ENCODE measurements around the gene ARHGEF10L.

- TF ChIP-seq, protein P1, sequence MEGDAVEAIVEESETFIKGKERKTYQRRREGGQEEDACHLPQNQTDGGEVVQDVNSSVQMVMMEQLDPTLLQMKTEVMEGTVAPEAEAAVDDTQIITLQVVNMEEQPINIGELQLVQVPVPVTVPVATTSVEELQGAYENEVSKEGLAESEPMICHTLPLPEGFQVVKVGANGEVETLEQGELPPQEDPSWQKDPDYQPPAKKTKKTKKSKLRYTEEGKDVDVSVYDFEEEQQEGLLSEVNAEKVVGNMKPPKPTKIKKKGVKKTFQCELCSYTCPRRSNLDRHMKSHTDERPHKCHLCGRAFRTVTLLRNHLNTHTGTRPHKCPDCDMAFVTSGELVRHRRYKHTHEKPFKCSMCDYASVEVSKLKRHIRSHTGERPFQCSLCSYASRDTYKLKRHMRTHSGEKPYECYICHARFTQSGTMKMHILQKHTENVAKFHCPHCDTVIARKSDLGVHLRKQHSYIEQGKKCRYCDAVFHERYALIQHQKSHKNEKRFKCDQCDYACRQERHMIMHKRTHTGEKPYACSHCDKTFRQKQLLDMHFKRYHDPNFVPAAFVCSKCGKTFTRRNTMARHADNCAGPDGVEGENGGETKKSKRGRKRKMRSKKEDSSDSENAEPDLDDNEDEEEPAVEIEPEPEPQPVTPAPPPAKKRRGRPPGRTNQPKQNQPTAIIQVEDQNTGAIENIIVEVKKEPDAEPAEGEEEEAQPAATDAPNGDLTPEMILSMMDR (conservative IDR thresholded peaks at IDR 0.05): no peak
- no peak for TF ChIP-seq ZFX (IDR thresholded peaks at IDR 0.05)
Observed at GRCh38 chr1:17586172-17586964, 46.9 kb downstream of the ARHGEF10L start.

Data from C4-2B (cell line).